Medulla oblongata (tissue), 1 donor: ENCODE data around the gene CCIN.

Experiments used
- DNase-seq: peaks from one replicate; pipeline ENCODE4 v3.0.0-alpha.2; 2015; ENCODE audit errors: extremely low spot score

CCIN gene

DNA sequence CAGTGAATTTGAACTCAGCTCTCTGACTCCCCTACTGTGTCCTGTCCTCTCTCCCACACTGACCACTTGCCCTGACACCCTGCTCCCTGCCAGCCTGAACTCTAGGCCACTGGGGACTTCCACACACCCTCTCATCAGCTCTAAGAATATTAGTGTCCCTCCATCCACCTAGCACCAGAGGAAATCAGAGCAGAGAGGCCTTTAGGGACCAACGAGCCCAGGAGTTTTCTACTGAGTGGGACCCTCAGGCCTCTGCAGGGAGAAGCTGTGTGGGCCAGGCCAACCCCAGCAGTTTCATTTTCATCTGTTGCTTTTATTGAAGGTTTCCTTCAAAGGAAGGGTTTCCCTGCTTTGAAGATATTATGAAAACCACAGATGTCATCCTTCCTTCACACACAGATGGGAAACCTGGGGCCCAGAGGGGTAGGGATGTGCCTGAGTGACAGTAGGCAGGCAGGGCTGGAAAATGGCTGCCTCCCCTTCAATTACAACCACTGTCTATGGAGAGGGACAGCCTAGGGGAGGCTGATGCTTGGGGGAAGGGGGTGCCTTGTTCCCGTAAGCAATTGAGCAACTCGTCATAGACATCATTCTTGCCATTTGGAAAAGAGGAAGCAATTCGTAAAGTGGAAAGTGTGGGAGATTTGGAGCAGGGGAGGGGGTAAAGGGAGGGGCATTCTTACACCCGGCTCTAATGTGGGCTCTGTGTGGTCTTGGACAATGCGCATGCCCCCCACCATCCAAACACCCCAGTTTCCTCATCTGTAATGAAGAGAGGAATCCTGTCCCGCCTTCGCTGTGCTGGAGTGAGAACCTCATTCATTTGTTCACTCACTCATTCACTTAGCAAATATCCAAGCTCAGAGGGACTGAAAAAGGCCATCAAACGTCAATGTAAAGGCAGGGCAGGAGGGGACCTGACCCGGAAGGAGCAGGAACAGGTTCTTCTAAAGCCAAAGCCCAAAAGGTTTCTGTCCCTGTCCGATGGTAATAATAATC lies 28.8 kb upstream of the CCIN start:
- DNase-seq = no peak

DNA sequence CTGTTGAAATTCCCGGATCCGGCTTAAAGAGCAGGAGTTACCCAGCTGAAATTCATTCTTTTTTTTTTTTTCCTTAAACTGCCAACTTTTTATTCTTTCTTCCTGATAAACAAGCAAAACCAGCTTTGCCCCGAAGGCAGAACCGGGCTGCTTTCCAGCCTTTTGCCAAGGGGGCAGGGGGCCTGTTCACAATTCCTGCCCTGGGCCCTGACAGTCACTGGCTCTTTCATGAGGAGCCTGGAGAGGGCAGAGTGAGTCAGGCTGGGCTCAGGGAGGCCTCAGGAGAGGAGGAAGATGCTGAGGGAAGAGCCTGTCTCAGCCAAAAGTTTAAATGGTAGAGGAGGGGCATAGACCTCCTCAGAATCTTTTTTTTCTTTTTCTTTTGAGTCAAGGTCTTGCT lies 27.9 kb upstream of the CCIN start:
- DNase-seq = peak; percentile 66

DNA sequence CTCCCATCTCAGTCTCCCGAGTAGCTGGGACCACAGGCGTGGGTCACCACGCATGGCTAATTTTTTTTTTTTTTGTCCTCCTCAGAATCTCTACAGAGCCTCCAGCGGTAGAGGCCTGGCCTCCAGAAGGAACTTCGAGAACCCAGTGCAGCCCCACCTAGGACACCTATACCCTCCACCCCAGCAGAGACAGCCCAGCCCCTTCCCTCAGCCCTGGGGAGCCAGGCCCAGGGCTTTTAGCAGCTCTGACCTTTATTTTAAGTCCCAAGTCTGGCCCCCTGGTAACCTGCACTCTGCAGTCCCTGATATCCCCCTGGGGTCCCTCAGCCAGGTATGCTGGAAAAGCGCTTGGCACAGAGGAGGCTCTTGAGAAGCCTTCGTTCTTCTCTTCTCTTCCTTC lies 27.4 kb upstream of the CCIN start:
- no peak for DNase-seq

DNA sequence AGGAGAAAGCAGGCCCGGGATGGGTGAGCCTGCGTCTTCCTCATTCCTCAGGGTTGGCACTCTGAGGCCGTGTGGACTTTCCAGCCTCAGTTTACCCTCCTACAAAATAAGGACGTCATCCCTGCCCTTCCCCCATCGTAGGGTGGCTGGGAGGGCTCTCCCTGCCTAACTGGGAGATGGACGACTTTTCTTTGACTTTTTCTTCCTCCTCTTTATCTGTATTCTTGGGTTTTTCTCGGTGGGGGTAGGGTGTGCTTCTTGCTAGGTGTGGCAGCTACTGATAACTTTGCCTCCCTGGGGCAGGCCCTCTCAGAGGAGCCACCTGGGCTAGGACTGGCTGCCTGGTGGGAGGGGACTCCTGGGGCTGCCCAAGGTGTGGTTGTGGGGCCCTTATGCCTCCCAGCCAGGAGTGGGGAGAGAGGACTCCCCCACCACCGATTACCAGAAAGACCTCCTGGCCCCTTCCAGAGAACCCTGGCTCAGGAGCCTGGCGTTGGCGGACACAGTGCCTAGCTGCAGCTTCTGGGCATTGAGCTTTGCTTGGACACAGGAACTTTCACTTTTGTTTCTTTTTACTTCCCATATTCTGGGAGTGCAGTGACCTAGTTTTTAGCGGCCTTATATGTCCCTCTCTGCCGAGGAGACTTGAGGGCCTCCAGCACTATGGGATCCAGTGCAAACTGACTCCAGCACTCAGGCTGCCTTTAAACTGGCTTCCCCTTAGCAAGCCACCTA lies 26.5 kb upstream of the CCIN start:
- peak; percentile 84 for DNase-seq

DNA sequence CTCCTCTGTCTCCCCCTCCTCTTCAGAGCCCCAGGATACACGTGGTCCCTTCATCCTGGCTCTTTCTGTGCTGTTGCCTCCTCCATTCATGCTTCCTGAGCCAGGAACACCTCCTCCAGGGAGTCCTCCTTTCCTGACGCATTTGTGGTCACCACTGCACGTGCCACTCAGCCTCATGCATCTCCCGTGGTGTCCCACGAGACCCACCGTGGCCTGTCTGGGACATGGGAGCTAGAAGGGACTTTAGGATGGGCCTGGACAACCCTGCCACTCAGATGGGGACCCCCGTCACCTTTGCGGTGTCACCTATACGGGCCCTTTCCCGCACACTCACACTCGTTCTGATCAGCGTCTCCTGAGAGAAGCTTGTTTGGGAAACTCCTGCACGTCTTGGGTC lies 25.9 kb upstream of the CCIN start:
- no peak for DNase-seq

DNA sequence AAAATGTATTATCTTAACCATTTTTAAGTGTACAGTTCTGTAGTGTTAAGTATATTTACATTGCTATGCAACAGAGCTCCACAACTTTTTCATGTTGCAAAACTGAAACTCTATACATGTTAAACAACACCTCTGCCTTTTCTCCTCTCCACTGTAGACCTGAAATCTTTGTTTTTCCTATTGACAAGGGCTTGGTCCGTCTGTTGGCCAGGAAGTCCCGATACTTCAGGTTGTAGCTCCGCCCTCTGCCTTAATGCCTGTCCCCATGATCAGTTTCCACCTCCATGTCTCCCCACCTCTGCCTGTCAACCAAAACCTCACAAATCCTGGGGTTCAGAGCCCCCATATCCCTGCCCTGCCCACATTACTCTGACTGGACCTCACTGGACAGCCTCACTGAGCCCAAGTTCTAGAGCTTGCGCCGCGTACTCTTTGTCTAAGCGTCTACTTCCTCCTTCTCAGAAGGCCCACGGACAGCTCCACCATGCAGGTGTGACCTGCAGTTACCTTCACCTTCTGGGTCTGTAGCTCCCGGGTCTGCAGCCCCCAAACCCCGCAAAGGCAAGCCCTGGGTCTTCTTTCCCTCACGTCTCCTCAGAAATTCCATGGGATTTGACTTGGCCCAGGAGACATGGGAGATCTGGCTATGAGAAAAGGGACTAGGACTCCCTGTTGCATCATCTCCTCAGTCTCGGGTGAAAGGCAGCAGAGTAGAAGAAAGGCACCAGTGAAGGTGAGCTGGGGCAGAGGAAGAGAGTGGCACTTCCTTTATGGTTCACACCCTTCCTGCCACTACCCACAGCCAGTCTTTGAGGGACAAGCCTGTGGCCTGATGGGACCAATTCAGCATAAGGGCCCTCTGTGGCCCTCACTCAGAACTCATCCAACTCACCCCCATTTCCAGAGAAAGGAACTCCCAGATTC lies 24.6 kb upstream of the CCIN start:
- DNase-seq = no peak

DNA sequence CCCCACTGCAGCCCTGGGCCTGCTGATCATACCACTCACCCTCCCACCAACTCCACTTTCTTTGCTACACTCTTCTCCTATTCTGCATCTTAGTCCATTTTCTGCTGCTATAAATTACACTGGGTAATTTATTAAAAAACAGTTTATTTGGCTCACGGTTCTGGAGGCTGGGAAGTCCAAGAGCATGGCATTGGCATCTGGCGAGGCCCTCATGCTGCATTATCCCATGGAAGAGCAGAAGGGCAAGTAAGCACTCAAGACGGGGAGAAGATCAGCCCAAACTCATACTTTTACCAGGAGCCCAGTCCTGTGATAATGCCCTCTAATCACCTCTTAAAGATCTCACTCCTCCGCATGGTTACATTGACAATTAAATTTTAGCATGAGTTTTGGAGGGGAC lies 23.2 kb upstream of the CCIN start:
- DNase-seq = no peak

DNA sequence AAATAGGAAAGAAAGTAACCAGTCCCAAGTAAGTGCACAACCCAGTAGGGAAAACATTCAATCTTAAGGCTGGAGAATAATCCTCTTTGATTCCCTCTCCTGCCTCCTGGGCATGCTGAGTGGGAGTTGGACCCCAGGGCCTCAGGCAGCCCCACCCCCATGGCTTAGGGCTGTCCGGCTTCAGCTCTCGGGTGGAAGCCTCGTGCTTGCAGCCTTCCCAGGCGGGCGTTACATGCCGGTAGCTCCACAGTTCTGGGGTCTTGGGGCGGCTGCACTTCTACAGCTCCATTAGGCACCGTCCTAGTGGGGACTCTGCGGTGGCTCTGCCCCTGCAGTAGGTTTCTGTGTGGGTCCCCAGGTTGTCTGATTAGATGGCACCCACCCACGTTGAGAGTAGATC lies 22.5 kb upstream of the CCIN start:
- DNase-seq = no peak

DNA sequence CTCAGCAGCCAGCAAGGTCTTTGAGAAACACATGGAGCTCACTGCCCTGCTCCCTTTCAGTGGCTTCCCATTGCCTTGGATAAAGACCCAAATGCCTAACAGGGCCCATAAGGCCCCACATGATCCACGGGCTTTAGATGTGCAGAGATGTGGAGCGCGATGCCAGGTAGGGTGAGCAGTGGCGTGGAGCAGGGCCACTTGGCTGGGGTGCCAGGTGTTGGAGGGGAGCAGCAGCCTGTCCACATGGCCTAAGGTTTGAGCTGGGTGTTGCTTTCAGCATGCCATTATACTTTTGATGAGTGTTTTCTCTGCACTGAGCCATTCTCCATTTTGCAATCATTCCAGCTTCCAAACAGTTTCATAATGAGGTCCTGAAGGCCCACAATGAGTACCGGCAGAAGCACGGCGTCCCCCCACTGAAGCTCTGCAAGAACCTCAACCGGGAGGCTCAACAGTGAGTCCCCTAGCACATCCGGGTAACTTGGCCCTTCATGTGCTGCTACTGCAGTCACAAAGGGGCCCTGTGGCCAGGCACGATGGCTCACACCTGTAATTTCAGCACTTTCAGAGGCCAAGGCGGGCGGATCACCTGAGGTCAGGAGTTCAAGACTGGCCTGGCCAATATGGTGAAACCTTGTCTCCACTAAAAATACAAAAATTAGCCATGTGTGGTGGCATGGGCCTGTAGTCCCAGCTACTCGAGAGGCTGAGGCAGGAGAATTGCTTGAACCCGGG lies 21.6 kb upstream of the CCIN start:
- DNase-seq = no peak

DNA sequence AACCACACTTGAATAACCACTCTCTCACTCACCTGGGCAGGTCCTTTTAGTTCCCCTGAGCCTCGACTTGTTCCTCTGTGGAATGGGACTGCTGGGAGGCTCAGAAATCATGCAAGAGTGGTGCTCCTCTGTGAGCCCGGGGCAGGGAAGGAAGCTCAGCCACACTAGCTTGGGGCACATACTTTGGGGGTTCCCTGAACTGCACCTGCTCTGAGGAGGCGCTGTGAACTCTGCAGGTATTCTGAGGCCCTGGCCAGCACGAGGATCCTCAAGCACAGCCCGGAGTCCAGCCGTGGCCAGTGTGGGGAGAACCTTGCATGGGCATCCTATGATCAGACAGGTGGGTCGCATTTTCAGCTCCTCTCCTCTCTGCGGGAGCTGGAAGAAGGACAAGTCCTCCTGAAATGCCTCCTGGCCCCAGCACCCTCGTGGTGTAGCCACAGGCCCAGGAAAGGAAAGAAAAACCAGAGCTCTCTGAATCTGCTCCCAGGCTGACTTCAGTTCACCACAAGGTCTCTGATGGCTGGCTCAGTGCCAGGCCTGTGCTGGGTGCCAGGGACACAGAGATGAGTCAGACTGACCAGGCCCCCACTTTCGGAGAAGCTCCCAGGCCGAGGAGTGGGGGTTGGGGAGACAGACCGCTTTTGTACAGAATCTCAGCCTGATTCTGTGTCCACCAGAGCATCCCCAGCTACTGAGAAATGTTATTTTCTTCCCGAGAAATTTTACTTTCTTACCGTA lies 20.7 kb upstream of the CCIN start:
- peak; percentile 99 for DNase-seq

DNA sequence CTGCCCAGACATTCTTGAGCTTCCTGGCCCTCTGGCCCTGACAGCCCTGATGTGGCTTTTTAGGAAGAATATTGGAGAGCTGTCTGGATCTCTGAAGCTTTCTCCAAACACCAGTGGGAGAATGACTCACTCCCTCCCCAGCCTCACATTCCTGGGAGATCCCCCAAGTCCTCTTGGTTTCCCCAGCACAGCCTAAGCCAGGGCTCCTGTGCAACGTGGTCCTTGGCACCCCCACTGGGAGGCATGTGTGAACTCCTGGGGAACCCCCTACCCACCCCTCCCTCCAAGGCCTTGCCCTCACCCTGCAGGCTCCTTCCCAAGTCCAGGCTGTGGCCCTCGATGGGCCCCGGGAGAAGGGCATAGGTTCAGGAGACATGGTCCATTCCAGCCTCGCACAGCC lies 20.0 kb upstream of the CCIN start:
- DNase-seq = peak; percentile 62

DNA sequence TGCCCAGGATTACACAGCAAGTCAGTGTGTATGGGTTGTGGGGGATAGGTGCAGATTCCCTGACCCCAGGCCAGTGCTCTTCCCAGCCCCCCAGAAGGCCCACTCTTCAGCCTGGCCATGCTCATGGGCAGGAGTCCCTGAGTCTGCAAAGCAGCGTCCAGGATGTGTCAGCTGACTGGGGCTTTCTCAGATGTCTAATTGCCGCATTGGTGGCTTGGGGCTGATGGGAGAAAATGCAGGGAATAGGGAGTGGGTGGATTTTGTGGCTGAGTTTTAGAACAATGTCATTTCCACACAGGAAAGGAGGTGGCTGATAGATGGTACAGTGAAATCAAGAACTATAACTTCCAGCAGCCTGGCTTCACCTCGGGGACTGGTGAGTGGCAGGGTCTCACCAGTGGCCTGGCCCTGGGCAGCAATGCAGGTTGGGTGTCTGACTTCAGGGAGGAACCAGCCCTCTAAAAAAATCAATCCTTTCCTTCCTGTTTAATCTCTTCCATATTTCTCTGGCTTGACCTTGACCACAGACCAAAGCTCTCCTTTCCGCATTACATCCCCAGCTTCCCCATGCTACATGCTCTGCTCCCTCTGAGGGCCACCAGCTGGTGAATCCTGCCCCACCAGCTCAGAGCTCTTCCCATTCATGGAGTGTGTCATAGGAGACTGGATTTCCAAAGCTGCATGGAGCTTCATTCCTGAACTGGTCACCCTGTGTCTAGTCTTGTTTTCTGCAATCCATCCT lies 18.4 kb upstream of the CCIN start:
- no peak for DNase-seq

DNA sequence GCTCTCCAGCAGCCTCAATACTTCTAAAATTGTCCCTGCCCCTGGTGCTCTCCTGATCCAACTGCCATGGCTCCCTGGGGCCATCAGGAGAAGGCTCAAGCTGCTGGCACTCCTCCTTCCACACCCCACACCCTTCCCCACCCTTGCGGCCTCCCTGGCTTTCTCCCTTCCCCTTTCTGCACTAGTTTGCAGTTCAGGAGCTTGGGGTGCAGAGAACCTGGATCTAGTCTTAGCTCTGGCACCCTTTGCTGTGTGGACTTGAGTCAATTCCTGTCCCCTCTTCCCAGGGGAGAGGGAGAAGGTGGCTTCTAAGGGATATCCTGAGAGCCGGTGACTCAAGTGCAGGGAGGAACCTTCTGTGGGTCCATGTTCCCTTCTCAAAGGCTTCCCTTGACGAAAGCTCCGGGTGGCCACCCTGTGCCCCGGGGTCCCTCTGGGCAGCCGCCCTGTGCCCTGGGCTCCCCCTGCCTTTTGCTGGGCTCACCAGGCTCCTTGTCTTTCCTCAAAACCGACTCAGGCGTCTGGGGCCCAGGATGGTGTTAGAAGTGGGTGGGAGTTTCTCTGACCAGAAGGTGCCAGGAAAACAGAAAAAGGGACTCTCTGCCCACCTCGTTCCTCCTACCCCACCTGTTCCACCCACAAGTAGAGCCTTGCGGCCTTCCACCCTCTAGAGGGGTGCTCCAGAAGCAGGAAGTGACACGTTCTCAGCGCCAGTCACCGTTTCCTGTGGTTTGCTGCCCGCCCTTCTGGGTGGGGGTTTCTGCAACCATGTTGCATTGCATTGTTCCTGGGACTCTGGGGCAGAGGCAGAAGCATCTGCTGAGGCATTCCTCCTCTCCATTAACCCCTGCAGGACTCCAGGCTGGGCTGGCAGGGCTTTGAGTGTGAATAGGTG lies 17.6 kb upstream of the CCIN start:
- peak; percentile 60 for DNase-seq

DNA sequence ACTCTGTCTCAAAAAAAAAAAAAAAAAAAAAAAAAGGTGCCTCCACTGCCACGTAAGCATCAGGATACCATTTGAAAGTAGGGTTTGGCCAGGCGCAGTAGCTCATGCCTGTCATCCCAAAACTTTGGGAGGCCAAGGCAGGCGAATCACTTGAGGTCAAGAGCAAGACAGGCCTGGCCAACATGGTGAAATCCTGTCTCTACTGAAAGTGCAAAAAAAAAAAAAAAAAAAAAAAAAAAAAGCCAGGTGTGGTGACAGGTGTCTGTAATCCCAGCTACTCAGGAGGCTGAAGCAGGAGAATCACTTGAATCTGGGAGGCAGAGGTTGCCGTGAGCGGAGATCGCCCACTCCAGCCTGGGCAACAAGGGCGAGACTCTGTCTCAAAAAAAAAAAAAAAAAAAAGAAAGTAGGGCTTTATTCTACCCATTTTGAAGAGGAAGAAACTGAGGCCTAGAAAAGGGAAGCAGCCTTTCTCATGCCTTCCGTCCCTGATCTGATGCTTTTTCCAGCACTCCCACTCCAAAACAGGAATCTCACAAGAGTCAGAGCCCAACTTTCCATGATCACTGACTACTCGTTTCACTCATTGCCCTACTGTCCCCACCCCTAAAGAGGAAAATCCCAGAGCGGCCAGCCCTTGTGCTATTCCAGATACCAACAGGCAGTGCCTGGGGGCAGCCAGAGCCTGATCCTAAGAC lies 16.3 kb upstream of the CCIN start:
- no peak for DNase-seq

DNA sequence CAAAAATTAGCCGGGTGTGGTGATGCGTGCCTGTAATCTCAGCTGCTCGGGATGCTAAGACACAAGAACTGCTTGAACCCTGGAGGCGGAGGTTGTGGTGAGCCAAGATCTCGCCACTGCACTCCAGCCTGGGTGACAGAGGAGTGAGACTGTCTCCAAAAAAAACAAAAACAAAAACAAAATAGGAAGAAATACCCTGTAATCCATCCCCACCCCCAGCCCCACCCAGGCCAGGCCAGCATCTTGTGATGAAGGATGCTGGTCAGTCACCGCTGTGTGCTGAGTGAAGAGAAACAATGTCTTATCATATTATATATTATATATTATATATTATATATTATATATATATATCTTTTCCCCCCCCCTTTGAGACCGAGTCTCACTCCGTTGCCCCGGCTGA lies 15.4 kb upstream of the CCIN start:
- DNase-seq = no peak

DNA sequence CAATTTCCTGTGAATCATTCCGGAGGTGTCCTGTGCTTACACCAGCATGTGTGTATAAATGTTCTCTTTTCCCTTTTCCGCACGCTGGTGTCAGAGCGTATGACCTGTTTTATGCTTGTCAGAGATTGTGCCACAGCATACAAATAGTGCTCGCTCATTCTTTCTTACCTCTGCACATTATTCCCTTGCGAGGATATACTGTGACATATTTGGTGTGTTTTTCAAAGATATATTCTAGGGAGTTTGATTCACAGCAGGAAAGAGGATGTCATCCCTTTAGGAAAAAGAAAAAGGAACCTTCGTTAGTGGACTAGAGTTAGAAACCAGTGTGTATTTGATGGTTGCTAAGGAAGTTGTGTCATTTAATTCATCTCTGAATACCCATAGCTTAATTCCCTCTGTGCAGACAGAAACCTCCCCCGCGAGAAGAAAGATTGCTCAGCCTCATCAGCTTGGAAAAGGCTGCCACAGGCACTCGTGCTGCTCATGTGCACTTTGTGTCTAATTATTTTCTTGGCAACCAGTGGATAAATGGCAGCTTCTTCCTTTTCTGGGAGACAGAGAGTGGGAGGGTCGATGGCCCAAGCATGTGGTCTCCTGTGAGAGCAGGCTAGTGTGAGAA lies 14.7 kb upstream of the CCIN start:
- peak; percentile 79 for DNase-seq

DNA sequence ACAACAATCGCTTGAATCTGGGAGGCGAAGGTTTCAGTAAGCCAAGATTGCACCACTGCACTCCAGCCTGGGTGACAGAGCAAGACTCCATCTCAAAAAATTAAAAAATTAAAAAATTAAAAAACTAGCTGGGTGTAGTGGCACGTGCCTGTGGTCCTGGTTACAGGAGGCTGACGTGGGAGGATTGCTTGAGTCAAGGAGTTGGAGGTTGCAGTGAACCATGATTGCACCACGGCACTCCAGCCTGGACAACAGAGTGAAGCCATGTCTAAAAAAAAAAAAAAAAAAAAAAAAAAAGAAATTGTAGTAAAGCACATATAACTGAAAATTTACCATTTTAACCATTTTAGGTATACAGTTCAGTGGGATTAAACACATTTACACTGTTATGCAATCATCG lies 13.1 kb upstream of the CCIN start:
- no peak for DNase-seq

DNA sequence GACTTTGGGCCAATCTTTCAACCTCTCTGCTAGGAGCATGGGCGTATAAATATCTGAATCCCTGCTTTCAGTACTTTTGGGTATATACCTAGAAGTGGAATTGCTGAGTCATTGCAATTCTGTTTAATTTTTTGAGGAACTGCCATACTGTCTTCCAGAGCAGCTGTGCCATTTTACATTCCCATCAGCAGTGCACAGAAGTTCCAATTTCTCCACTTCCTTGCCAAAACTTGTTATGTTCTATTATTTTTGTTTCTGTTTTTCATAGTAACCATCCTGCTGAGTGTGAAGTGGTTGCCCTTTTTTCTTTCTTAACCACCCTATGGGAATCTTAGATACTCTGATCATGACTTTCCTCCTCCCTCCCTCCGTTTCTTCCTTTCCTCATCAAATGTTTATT lies 11.1 kb upstream of the CCIN start:
- DNase-seq = no peak
